OCI-LY3 (cell line): Measurements from ENCODE around the gene CTNNB1.

Experiments
- CTCF ChIP-seq: fragments of 200-600, 300-600 bp; sonication (generic); IDR thresholded peaks from 2 replicates; pipeline ENCODE4 v1.5.1; 2014; ENCODE audit warnings: antibody characterized with exemption, low read length, low read depth
- EZH2phosphoT487 ChIP-seq: fragments of 200-600 bp; shearing (Covaris generic); IDR thresholded peaks from 2 replicates; pipeline ENCODE4 v1.6.1; 2018; ENCODE audit warnings: antibody characterized with exemption, mixed run types, low read depth

- no peak for TF ChIP-seq CTCF
- no peak for TF ChIP-seq EZH2phosphoT487
These were observed 45.5 kb downstream of the CTNNB1 start for GRCh38 chr3:41244620-41245336.
